Endodermal cell (in vitro differentiated cells): ENCODE results near the gene ZCRB1. TPM values are rescaled to one million over a fixed set of nuclear protein-coding genes. Genes with fewer than 3 reads are reported as not detected.

Experiments used
- DNase-seq: peaks from one replicate; pipeline ENCODE4 v3.0.0-alpha.2; 2017
- H3K27ac ChIP-seq: 2 replicates; pipeline ENCODE4 v1.5.1; 2013; ENCODE audit warnings: mild to moderate bottlenecking, low read depth, low read length, moderate library complexity
- H3K27me3 ChIP-seq: 2 replicates; pipeline ENCODE4 v1.6.1; 2013; ENCODE audit warnings: mild to moderate bottlenecking, low read length, moderate library complexity; ENCODE audit not compliant: insufficient read depth, control insufficient read depth, poor library complexity, severe bottlenecking
- H3K36me3 ChIP-seq: 2 replicates; pipeline ENCODE4 v1.7.0; 2013; ENCODE audit warnings: mild to moderate bottlenecking, low read length, moderate library complexity; ENCODE audit not compliant: control insufficient read depth, insufficient read depth
- H3K4me1 ChIP-seq: one replicate; pipeline ENCODE4 v1.7.0; 2013; ENCODE audit warnings: low read length; ENCODE audit not compliant: control insufficient read depth, insufficient read depth
- H3K4me3 ChIP-seq: 2 replicates; pipeline ENCODE4 v1.5.1; 2013; ENCODE audit warnings: mild to moderate bottlenecking, low read length, moderate library complexity
- H3K9ac ChIP-seq: 2 replicates; pipeline ENCODE4 v1.6.1; 2013; ENCODE audit warnings: mild to moderate bottlenecking, low read length, moderate library complexity; ENCODE audit not compliant: poor library complexity, severe bottlenecking; ENCODE audit errors: extremely low read depth
- H3K9me3 ChIP-seq: 2 replicates; pipeline ENCODE4 v1.6.1; 2013; ENCODE audit warnings: mild to moderate bottlenecking, low read length, moderate library complexity; ENCODE audit not compliant: control insufficient read depth
- H3K27ac Mint-ChIP-seq: 2 replicates; pipeline ENCODE4 v1.8.0; 2020; ENCODE audit warnings: mixed read lengths
- H3K27me3 Mint-ChIP-seq: 2 replicates; pipeline ENCODE4 v1.8.0; 2021; ENCODE audit warnings: mild to moderate bottlenecking, mixed read lengths; ENCODE audit not compliant: insufficient read depth
- H3K36me3 Mint-ChIP-seq: 2 replicates; pipeline ENCODE4 v1.8.0; 2020; ENCODE audit warnings: low read depth, mixed read lengths
- H3K4me1 Mint-ChIP-seq: 2 replicates; pipeline ENCODE4 v1.8.0; 2020; ENCODE audit warnings: mixed read lengths
- H3K4me3 Mint-ChIP-seq: 2 replicates; pipeline ENCODE4 v1.8.0; 2020; ENCODE audit warnings: mild to moderate bottlenecking, moderate library complexity, mixed read lengths
- H3K9me3 Mint-ChIP-seq: 2 replicates; pipeline ENCODE4 v1.8.0; 2020; ENCODE audit warnings: mild to moderate bottlenecking, mixed read lengths
- CTCF ChIP-seq: fragments of 200-600 bp; sonication (generic); conservative IDR thresholded peaks from 2 replicates; pipeline ENCODE4 v1.5.0; 2021; ENCODE audit warnings: antibody characterized with exemption, mild to moderate bottlenecking
- WGBS, 2 experiments: methylation state at CpG; one replicate each; pipeline versions ENCODE4 v1.1.5 to v1.1.7; 2013; ENCODE audit warnings: missing lambda C conversion rate in 2 of 2, mixed read lengths in 1 of 2; ENCODE audit not compliant: insufficient coverage in 1 of 2, insufficient read length in 1 of 2; 5-methylcytosine and 5-hydroxymethylcytosine counted together
- total RNA-seq, 2 donors: library from RNA; stranded (reverse); fragmentation: NEBNext Ultra II Directional in 1 of 2; extraction: Animal tissue kit (Norgen Biotek cat#: 25700) in 1 of 2; gene quantifications; 2 replicates in 1 of 2; 3 replicates in 1 of 2; pipeline ENCODE4 v1.2.1, GENCODE V29; 2021

ZCRB1 gene
- total RNA-seq, 2 donors from 2014 or later, result 61.1 to 78.4 TPM

GRCh38 chr12:42284157-42284556 lies 41.7 kb downstream of the ZCRB1 start:
- no peaks in the 10 kb centered on the region for H3K9me3 ChIP-seq

GRCh38 chr12:42283739-42284138 lies 42.2 kb downstream of the ZCRB1 start:
- TF ChIP-seq CTCF, result no peak
- Histone ChIP-seq H3K4me1 (peaks cover 5% of the 10 kb centered on the region), H3K9me3 (no peaks in the 10 kb centered on the region), H3K27ac (no peak overlapping the region), H3K9ac (no peak overlapping the region), H3K36me3 (no peaks in the 10 kb centered on the region), H3K4me3 (no peak overlapping the region), H3K27me3 (no peaks in the 10 kb centered on the region)
- DNase-seq, result no peak
- Mint-ChIP-seq H3K36me3 (no peaks in the 10 kb centered on the region), H3K4me1 (peaks cover 10% of the 10 kb centered on the region), H3K9me3 (no peaks in the 10 kb centered on the region), H3K27me3 (peaks cover 5% of the 10 kb centered on the region), H3K4me3 (no peak overlapping the region), H3K27ac (no peak overlapping the region)

More at GRCh38 chr12:42284157-42284556, 41.7 kb downstream of the ZCRB1 start:
- H3K4me1 ChIP-seq, result peaks cover 5% of the 10 kb centered on the region
- Mint-ChIP-seq H3K9me3 (no peaks in the 10 kb centered on the region), H3K4me3 (no peak overlapping the region), H3K27ac (no peak overlapping the region), H3K27me3 (peaks cover 4% of the 10 kb centered on the region), H3K36me3 (no peaks in the 10 kb centered on the region), H3K4me1 (peaks cover 10% of the 10 kb centered on the region)
- no peaks in the 10 kb centered on the region for H3K27me3 ChIP-seq
- TF ChIP-seq CTCF, result no peak
- H3K9ac ChIP-seq, result no peak overlapping the region
- no peak overlapping the region for H3K27ac ChIP-seq
- 74% methylated on average over 1 of the region's 1 CpG; no CpG with 5 or more reads in 1 of the 2 experiments for WGBS, 2 experiments
- H3K4me3 ChIP-seq, result no peak overlapping the region
- no peaks in the 10 kb centered on the region for H3K36me3 ChIP-seq
- DNase-seq, result no peak

- TF ChIP-seq CTCF, result no peak
Measured at GRCh38 chr12:42282294-42282693, 43.6 kb downstream of the ZCRB1 start.

More at GRCh38 chr12:42282294-42282693, 43.6 kb downstream of the ZCRB1 start:
- H3K9me3 ChIP-seq, result no peaks in the 10 kb centered on the region
- WGBS, 2 experiments, result 94% methylated on average over 2 of the region's 2 CpGs; no CpG with 5 or more reads in 1 of the 2 experiments
- peaks cover 5% of the 10 kb centered on the region for H3K4me1 ChIP-seq
- Mint-ChIP-seq H3K4me1 (peaks cover 10% of the 10 kb centered on the region), H3K27ac (no peak overlapping the region), H3K27me3 (peaks cover 11% of the 10 kb centered on the region), H3K4me3 (no peak overlapping the region), H3K9me3 (no peaks in the 10 kb centered on the region), H3K36me3 (no peaks in the 10 kb centered on the region)
- H3K9ac ChIP-seq, result no peak overlapping the region
- H3K36me3 ChIP-seq, result no peaks in the 10 kb centered on the region
- H3K4me3 ChIP-seq, result no peak overlapping the region
- H3K27me3 ChIP-seq, result no peaks in the 10 kb centered on the region
- DNase-seq, result no peak
- no peak overlapping the region for H3K27ac ChIP-seq
